ENCODE data around the gene HELZ2. TPM values are rescaled to one million over a fixed set of nuclear protein-coding genes. Genes with fewer than 3 reads are reported as not detected.

Gene HELZ2
- total RNA-seq, 1 donor from 2014 or later: 29.0 TPM

GRCh38 chr20:63568170-63568981, 5.7 kb downstream of the HELZ2 start:
- Mint-ChIP-seq H3K4me1 (ENCODE audit: unreplicated experiment) (no peaks in the 10 kb centered on the region), H3K36me3 (ENCODE audit: unreplicated experiment) (no peaks in the 10 kb centered on the region), H3K4me3 (ENCODE audit: unreplicated experiment) (no peak overlapping the region), H3K9me3 (ENCODE audit: unreplicated experiment) (no peaks in the 10 kb centered on the region), H3K27me3 (ENCODE audit: unreplicated experiment) (no peaks in the 10 kb centered on the region), H3K27ac (ENCODE audit: unreplicated experiment) (no peak overlapping the region)
- TF ChIP-seq, protein P1, sequence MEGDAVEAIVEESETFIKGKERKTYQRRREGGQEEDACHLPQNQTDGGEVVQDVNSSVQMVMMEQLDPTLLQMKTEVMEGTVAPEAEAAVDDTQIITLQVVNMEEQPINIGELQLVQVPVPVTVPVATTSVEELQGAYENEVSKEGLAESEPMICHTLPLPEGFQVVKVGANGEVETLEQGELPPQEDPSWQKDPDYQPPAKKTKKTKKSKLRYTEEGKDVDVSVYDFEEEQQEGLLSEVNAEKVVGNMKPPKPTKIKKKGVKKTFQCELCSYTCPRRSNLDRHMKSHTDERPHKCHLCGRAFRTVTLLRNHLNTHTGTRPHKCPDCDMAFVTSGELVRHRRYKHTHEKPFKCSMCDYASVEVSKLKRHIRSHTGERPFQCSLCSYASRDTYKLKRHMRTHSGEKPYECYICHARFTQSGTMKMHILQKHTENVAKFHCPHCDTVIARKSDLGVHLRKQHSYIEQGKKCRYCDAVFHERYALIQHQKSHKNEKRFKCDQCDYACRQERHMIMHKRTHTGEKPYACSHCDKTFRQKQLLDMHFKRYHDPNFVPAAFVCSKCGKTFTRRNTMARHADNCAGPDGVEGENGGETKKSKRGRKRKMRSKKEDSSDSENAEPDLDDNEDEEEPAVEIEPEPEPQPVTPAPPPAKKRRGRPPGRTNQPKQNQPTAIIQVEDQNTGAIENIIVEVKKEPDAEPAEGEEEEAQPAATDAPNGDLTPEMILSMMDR (IDR thresholded peaks at IDR 0.05): no peak
- DNase-seq (ENCODE audit: extremely low spot score, unreplicated experiment): no peak

DNA sequence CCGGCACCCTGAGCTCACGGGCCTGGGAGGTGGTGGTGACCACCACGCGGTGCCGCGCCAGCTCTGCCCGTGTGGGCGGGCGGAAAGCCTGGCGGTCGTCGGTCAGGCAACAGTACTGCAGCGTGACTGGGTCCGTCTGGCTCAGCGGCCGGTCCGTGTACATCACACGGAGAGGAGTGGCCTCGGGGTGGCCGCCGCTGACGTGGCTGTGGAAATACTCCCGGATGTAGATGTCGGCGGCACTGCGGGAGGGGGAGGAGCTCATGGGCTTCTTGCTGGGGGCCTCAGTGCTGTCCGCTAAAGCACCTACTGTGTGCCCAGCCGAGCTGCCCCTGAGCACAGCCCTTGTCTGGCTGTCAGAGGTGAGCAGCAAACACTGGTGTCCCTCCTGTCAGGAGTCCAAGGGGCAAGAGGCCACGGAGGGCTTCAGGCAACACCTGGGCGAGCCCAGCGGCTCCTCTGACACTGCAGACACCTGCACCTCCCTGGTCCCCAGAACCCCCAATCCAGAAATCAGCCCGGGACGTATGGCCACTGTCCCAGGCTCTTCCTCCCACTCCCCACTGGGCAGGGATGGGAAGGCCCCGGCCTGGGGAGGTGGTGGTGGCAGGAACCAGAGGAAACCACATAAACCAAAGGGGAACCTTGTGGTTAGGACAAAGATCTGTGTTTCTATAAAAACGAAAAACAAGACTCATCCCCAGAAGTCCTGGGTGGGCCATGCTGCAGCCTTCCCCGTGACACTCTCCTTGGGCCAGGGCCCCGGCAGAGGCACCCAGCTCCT, 6.5 kb downstream of the HELZ2 start:
- Mint-ChIP-seq H3K4me3 (ENCODE audit: unreplicated experiment) (no peak overlapping the region), H3K27ac (ENCODE audit: unreplicated experiment) (no peak overlapping the region), H3K9me3 (ENCODE audit: unreplicated experiment) (no peaks in the 10 kb centered on the region), H3K27me3 (ENCODE audit: unreplicated experiment) (no peaks in the 10 kb centered on the region), H3K4me1 (ENCODE audit: unreplicated experiment) (no peaks in the 10 kb centered on the region), H3K36me3 (ENCODE audit: unreplicated experiment) (no peaks in the 10 kb centered on the region)
- TF ChIP-seq, protein P1 (IDR thresholded peaks at IDR 0.05): no peak
- DNase-seq (ENCODE audit: extremely low spot score, unreplicated experiment): no peak

DNA sequence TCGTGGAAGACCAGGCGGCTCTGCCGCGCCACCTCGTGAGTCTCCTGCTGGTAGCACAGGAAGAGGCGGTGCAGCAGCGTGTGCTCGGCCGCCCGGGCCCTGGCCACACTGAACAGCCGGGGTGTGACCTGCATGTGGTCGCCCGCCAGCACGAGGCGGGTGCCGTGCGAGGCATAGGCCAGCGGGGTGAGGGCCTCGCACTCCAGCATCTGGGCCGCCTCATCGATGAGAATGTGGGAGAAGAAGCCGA, 7.0 kb downstream of the HELZ2 start:
- Mint-ChIP-seq H3K36me3 (ENCODE audit: unreplicated experiment) (no peaks in the 10 kb centered on the region), H3K4me1 (ENCODE audit: unreplicated experiment) (no peaks in the 10 kb centered on the region), H3K27me3 (ENCODE audit: unreplicated experiment) (no peaks in the 10 kb centered on the region)

DNA sequence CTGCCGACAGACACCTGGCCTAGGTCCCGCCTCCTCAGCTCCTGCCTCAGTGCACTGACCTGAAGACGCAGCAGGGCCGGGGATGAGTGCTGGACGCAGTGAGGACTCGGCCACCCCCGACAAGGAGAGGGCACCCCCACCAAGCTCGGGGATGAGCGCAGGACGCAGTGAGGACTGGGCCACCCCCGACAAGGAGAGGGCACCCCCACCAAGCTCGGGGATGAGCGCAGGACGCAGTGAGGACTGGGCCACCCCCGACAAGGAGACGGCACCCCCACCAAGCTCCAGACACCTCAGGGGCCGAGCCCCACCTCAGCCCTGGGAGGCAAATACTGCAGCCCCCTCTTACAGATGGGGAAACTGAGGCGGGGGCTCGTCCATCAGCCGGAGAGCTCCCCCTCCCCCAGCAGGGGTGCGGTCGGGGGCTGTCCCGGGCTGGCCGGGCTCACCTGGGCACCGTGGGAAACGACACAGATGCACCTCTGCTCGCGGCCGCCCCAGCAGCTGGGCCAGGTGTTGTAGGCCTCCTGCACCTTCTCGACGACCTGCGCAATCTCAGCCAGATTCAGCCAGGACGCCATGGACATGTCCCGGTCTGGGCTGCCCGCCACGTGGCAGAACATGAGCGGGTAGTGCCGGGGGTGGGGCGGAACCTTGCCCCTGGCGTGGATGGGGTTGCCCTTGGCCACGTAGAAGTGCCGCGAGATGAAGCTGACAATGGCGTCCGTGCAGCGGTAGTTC, 7.5 kb downstream of the HELZ2 start:
- no peaks in the 10 kb centered on the region for H3K27me3 Mint-ChIP-seq (ENCODE audit: unreplicated experiment)
- H3K27ac Mint-ChIP-seq (ENCODE audit: unreplicated experiment): no peak overlapping the region
- DNase-seq (ENCODE audit: extremely low spot score, unreplicated experiment): no peak
- H3K9me3 Mint-ChIP-seq (ENCODE audit: unreplicated experiment): no peaks in the 10 kb centered on the region
- TF ChIP-seq, protein P1 (IDR thresholded peaks at IDR 0.05): no peak
- H3K36me3 Mint-ChIP-seq (ENCODE audit: unreplicated experiment): no peaks in the 10 kb centered on the region
- no peak overlapping the region for H3K4me3 Mint-ChIP-seq (ENCODE audit: unreplicated experiment)
- no peaks in the 10 kb centered on the region for H3K4me1 Mint-ChIP-seq (ENCODE audit: unreplicated experiment)

More for the DNA sequence above, 7.0 kb downstream of the HELZ2 start:
- Mint-ChIP-seq H3K27ac (ENCODE audit: unreplicated experiment) (no peak overlapping the region), H3K4me3 (ENCODE audit: unreplicated experiment) (no peak overlapping the region), H3K9me3 (ENCODE audit: unreplicated experiment) (no peaks in the 10 kb centered on the region)
- no peak for DNase-seq (ENCODE audit: extremely low spot score, unreplicated experiment)
- TF ChIP-seq, protein P1 (IDR thresholded peaks at IDR 0.05): no peak

Data from osteocyte (in vitro differentiated cells).